Esophagus mucosa (tissue), 1 donor: Measurements from ENCODE around the gene MAP2K6. TPM values are rescaled to one million over a fixed set of nuclear protein-coding genes. Genes with fewer than 3 reads are reported as not detected.

Experiments used
- ATAC-seq: fragments of 200-7000 bp; cut with Tn5 transposase; one replicate; pipeline ENCODE4 v1.9.1; 2020
- total RNA-seq: library from RNA; stranded (reverse); gene quantifications from one replicate; pipeline ENCODE4 v1.2.4, GENCODE V29; 2023
- donor health status: DM: yes; HTN: yes; CAD: no.

MAP2K6 gene
- total RNA-seq, 1 donor from 2014 or later, result 6.9 TPM

- no peak for ATAC-seq
Measured at GRCh38 chr17:69579961-69580677, 165.6 kb downstream of the MAP2K6 start.

GRCh38 chr17:69581061-69581961 is 166.8 kb downstream of the MAP2K6 start:
- no peak for ATAC-seq

GRCh38 chr17:69588316-69588715 is 173.8 kb downstream of the MAP2K6 start:
- no peak for ATAC-seq

DNA sequence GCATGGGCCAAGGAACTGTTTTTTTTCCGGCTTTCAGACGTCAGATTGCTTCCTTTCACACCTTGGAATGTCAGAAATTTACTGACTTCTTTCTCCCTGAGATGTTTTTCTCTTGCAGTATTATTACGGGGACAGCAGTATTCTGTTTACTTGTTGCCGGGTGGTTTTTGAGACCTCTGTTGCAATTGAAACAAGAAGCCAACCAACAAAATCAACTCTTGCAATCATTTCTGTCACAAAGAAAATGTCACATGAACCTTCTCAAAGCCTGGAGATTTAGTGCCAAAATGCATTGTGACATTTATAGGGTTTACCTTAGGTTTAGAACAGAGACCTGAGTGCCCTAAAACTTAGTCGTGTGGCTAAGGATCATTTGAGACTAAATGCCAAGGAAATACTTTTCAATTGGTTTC is 174.3 kb downstream of the MAP2K6 start:
- no peak for ATAC-seq

GRCh38 chr17:69590671-69591070 is 176.2 kb downstream of the MAP2K6 start:
- no peak for ATAC-seq

DNA sequence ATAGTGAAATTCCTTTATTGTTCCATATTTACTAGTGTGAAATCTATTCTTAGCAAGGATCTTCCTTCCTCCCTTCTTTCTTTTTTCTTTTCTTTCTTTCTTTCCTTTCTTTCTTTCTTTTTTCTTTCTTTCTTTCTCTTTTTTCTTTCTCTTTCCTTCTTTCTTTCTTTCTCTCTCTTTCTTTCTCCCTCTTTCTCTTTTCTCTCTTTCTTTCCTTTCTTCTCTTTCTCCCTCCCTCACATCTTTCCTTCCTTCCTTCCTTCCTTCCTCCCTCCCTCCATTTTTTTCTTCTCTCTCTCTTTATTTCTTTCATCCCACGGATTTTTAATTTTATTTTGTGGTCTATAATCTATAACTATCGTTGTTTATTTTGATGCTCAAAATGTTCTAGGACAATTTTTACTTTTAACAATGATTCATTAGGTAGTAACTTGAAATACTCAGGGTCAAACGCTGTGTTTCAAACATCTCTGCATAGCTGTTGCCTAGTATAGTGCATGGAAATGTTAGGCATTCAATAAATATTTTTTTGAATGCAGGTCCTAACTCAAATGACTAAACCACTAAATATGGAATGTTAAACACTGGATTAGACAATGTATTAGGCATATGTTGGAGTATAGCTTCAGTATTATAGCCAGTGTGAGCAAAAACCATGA is 178.3 kb downstream of the MAP2K6 start:
- ATAC-seq, result no peak

GRCh38 chr17:69593351-69593715 is 178.8 kb downstream of the MAP2K6 start:
- ATAC-seq, result no peak

GRCh38 chr17:69593716-69594115 is 179.2 kb downstream of the MAP2K6 start:
- no peak for ATAC-seq

DNA sequence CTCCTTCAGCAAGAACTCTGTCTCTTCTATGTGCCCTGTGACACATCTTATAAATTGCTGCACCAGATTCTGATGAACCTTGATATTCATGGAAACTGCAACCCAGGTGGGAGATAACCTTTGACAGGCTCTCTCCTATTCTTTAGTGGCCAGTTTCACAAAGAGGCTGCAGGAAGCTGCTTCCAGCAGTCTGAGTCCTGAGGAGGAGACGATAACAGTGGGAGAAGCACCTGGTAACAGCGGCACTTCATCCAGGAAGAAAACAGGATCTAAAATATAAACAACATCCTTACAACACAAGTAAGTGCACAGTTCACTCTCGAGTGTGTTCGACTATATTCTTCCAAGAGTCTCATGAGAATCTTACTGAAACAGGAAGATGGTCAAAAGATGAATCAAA is 180.1 kb downstream of the MAP2K6 start:
- ATAC-seq, result no peak

DNA sequence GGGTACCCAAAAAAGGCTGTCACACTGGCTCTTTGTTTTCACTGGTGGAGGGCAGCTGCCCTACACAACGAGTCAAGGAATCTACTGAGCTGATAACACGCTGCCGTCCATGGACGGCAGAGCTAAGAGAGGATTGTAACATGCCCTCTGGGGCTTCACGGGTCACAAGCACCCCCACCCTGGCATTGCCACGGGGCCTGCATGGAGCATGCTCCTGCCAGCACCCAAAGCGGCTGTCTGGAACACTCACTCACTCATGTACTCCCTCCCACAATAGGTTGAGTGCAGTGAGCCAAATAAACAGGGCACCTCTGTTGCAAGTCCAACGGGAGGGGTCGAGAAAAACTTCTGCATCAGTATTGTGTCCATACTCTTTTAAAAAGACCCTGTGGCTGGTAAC is 181.6 kb downstream of the MAP2K6 start:
- no peak for ATAC-seq

- ATAC-seq, result peak; percentile 90
Measured at GRCh38 chr17:69597898-69598692, 183.6 kb downstream of the MAP2K6 start.

DNA sequence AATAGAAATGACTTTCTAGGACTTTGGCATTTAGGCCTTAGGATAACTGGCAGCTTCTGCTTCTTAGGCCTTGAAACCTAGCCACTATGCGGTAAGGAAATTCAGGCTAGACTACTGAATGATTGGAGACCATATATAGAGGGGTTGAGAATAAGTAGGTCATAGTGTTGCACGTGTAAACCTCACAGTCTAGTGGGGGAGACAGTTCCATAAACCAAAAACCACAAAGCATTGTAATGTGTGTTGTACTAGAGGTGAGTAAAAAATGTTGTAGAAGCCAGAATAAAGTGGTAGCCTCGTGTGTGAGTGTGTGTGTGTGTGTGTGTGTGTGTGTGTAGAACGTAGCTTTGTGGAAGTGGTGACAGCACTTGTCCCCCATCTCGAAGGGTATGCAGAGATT is 188.5 kb downstream of the MAP2K6 start:
- ATAC-seq, result no peak

Other genes starting within 250 kb of the MAP2K6 start
- 2.8 TPM for gene ABCA10, start 185.9 kb upstream of the MAP2K6 start, total RNA-seq
- gene ABCA5, start 87.6 kb upstream of the MAP2K6 start, total RNA-seq, result 20.4 TPM